ENCODE results near the gene KBTBD7. TPM values are rescaled to one million over a fixed set of nuclear protein-coding genes. Genes with fewer than 3 reads are reported as not detected.

KBTBD7 gene, protein sequence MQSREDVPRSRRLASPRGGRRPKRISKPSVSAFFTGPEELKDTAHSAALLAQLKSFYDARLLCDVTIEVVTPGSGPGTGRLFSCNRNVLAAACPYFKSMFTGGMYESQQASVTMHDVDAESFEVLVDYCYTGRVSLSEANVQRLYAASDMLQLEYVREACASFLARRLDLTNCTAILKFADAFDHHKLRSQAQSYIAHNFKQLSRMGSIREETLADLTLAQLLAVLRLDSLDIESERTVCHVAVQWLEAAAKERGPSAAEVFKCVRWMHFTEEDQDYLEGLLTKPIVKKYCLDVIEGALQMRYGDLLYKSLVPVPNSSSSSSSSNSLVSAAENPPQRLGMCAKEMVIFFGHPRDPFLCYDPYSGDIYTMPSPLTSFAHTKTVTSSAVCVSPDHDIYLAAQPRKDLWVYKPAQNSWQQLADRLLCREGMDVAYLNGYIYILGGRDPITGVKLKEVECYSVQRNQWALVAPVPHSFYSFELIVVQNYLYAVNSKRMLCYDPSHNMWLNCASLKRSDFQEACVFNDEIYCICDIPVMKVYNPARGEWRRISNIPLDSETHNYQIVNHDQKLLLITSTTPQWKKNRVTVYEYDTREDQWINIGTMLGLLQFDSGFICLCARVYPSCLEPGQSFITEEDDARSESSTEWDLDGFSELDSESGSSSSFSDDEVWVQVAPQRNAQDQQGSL
- total RNA-seq (2021; fragmentation: NEBNext Ultra II Directional; extraction: Animal tissue kit (Norgen Biotek cat#: 25700)) (17.3 and 17.4 TPM in 2 replicates), polyA plus RNA-seq (2011; rRNA removed) (10.2 and 10.6 TPM in 2 replicates), polyA minus RNA-seq (2011; rRNA and poly(A)+ RNA removed) (32.5 and 37.6 TPM in 2 replicates)
- 10.4 TPM for polyA plus RNA-seq (2011; cell fraction: cytosol; rRNA removed)
- polyA plus RNA-seq (2011; cell fraction: nucleus; rRNA removed): 10.2 TPM
- polyA plus RNA-seq (2012, experiment 1 of 2): 8.3 to 11.5 TPM (median 9.7 TPM) in 4 replicates
- polyA plus RNA-seq (2012, experiment 2 of 2): 1.1 TPM
- 10.1 TPM for polyA plus RNA-seq (2013, experiment 1 of 2)
- polyA plus RNA-seq (2013, experiment 2 of 2): 9.8 TPM
- polyA minus RNA-seq (2011; cell fraction: cytosol; rRNA and poly(A)+ RNA removed): 13.9 TPM
- polyA minus RNA-seq (2011; cell fraction: nucleus; rRNA and poly(A)+ RNA removed): 16.3 TPM
- long read RNA-seq, experiment 1, full-length matches to known transcripts: 24 of 24 reads
- long read RNA-seq, experiment 1, partial matches to known transcripts: 0 of 24 reads
- long read RNA-seq, experiment 1, other reads (novel, unspliced or antisense): 0 of 24 reads
- long read RNA-seq, experiment 2, full-length matches to known transcripts: 32 of 32 reads
- long read RNA-seq, experiment 2, partial matches to known transcripts: 0 of 32 reads
- long read RNA-seq, experiment 2, other reads (novel, unspliced or antisense): 0 of 32 reads

GRCh38 chr13:41193919-41194824, at the start of gene KBTBD7:
Gene KBTBD7 (minus strand): TSS chr13:41194569. CDS start chr13:41194257, 312 bp downstream.
- CTCF ChIA-PET (ENCODE audit: partially characterized antibody): interaction anchor here (1.0 to 1.3 kb wide), 2 partner anchors 28 to 33 kb away, joined by 3 read pairs; no protein-coding TSS in a partner anchor
- Histone ChIP-seq H3K4me3 (ENCODE audit: extremely low read depth in 1 of 4, insufficient read depth in 2 of 4, low read depth in 3 of 4, low read length in 4 of 4) (peak within 1 kb of the TSS; percentile 63 to 83 (median 68)), H4K8ac (ENCODE audit: extremely low read depth, insufficient read depth, low read length) (peak within 1 kb of the TSS; percentile 84), H3K23ac (ENCODE audit: insufficient read length) (no peak within 1 kb of the TSS), H2BK120ac (replicated peaks; ENCODE audit: low read depth, low read length) (no peak within 1 kb of the TSS), H3K36me3 (ENCODE audit: control insufficient read depth in 2 of 4, insufficient read depth in 4 of 4, low read length in 3 of 4) (no peaks in the 10 kb centered on the region), H3K14ac (ENCODE audit: insufficient read length) (no peak within 1 kb of the TSS), H2BK5ac (ENCODE audit: low read depth, low read length) (peak within 1 kb of the TSS; percentile 79; the same call in 1 of the 2 replicates), H2BK20ac (ENCODE audit: low read length) (0 out of 2 replicates have a peak within 1 kb of the TSS, but pooled peaks have one; percentile 21), H2AK5ac (ENCODE audit: low read depth, low read length) (no peak within 1 kb of the TSS), H2BK12ac (ENCODE audit: low read depth, low read length) (no peak within 1 kb of the TSS; the same call in 1 of the 2 replicates), H4K5ac (ENCODE audit: insufficient read length, low read depth, low read length) (peak within 1 kb of the TSS; percentile 38), H3K27me3 (replicated peaks in 1 of 4; ENCODE audit: control insufficient read depth in 3 of 4, extremely low read depth in 1 of 4, insufficient read depth in 3 of 4, low read length in 3 of 4) (no peaks in the 10 kb centered on the region), H3K4ac (replicated peaks; ENCODE audit: insufficient read length, low read depth, low read length) (peak within 1 kb of the TSS; percentile 78), H3K18ac (ENCODE audit: extremely low read depth, low read length) (peak within 1 kb of the TSS; percentile 91), H2AFZ (ENCODE audit: low read length) (peak within 1 kb of the TSS; percentile 87; the same call in 1 of the 2 replicates), H3K79me2 (ENCODE audit: control insufficient read depth in 1 of 2, insufficient read depth in 2 of 2, low read length in 2 of 2) (peaks cover 0 to 8% of the 10 kb centered on the region in 2 experiments; a peak in 2 of 4 replicates), H3K79me1 (ENCODE audit: low read depth, low read length) (no peaks in the 10 kb centered on the region), H4K91ac (replicated peaks; ENCODE audit: insufficient read length, low read length) (no peak within 1 kb of the TSS), H3K9ac (replicated peaks in 1 of 4; ENCODE audit: extremely low read depth in 1 of 4, low read depth in 3 of 4, low read length in 3 of 4) (peak within 1 kb of the TSS in 3 of 4 experiments; percentile 81 to 91 (median 90); a peak in 6 of 7 replicates), H3K9me3 (ENCODE audit: insufficient read depth in 2 of 2, low read depth in 1 of 2, low read length in 1 of 2) (no peaks in the 10 kb centered on the region; a peak in 1 of 4 replicates), H3K4me1 (replicated peaks in 1 of 4; ENCODE audit: control insufficient read depth in 3 of 4, insufficient read depth in 4 of 4, low read length in 3 of 4) (peaks cover 0 to 5% (median 2%) of the 10 kb centered on the region in 4 experiments; a peak in 3 of 7 replicates), H3K4me2 (ENCODE audit: insufficient read depth in 1 of 2, low read depth in 2 of 2, low read length in 2 of 2) (peak within 1 kb of the TSS; percentile 74 to 91), H2BK15ac (ENCODE audit: low read length) (peak within 1 kb of the TSS; percentile 55; the same call in 1 of the 2 replicates), H4K20me1 (replicated peaks in 1 of 2; ENCODE audit: control insufficient read depth in 1 of 2, insufficient read depth in 2 of 2, low read length in 2 of 2) (peaks cover 0 to 2% of the 10 kb centered on the region in 2 experiments), H3K23me2 (ENCODE audit: low read depth, low read length) (peaks cover 6% of the 10 kb centered on the region), H3K56ac (replicated peaks; ENCODE audit: insufficient read length, low read depth, low read length) (peak within 1 kb of the TSS; percentile 53), H3K27ac (ENCODE audit: low read depth, low read length) (peak within 1 kb of the TSS; percentile 80; the same call in 1 of the 2 replicates)
- DNase-seq (ENCODE audit: low read depth in 1 of 2, low spot score in 2 of 2): peak; percentile 85 to 90
- 11% methylated on average over 62 of the region's 66 CpGs; no CpG with 5 or more reads in 1 of the 2 experiments for WGBS, 2 experiments (ENCODE audit: extremely low coverage in 1 of 2, insufficient coverage in 1 of 2, insufficient read length in 1 of 2, insufficient replicate concordance in 2 of 2, low coverage in 1 of 2, low lambda C conversion rate in 2 of 2, missing lambda C conversion rate in 1 of 2)
- POLR2A ChIA-PET (ENCODE audit: partially characterized antibody): interaction anchor here (0.7 to 1.6 kb wide), 5 partner anchors 16 to 89 kb away, joined by 3 to 4 read pairs (median 3); no protein-coding TSS in a partner anchor
- no peak for FAIRE-seq
- TF ChIP-seq CHD1 (IDR thresholded peaks at IDR 0.05; ENCODE audit: low read depth, low read length) (no peak), EZH2 (IDR thresholded peaks at IDR 0.05; ENCODE audit: low read depth, low read length, severe bottlenecking) (no peak), SP2 (IDR thresholded peaks at IDR 0.05; ENCODE audit: low read length) (no peak)
